OCI-LY7 (cell line): ENCODE results near the gene ADGRD1. TPM values are rescaled to one million over a fixed set of nuclear protein-coding genes. Genes with fewer than 3 reads are reported as not detected.

Experiments used
- BruUV-seq: library from RNA; stranded (reverse); fragments of 400-500 nt; replicated peaks from 2 replicates; lab custom pipeline; 2021; lab: Mats Ljungman, UMichigan
- CTCF ChIA-PET: fragments of 300-600 bp; sonication (Branson Sonifier 250); formaldehyde crosslinking; loops from one replicate; lab custom pipeline; 2022; ENCODE audit warnings: antibody characterized with exemption; ENCODE audit not compliant: unreplicated experiment; lab: Charles Lee
- POLR2A ChIA-PET: fragments of 300-600 bp; sonication (Branson Sonifier 250); formaldehyde crosslinking; loops from one replicate; lab custom pipeline; 2022; ENCODE audit warnings: antibody characterized with exemption; lab: Charles Lee
- DNase-seq: peaks from one replicate; pipeline ENCODE4 v3.0.0-alpha.2; 2015; ENCODE audit warnings: low spot score
- H2AFZ ChIP-seq: fragments of 200-600 bp; sonication (generic), shearing (Covaris generic); 2 replicates; pipeline ENCODE4 v1.6.1; 2014; ENCODE audit warnings: mild to moderate bottlenecking, antibody characterized with exemption, low read length, moderate library complexity
- H3K27ac ChIP-seq: fragments of 200-600 bp; sonication (generic); 2 replicates; pipeline ENCODE4 v1.5.1; 2014; ENCODE audit warnings: mixed run types, low read depth, mild to moderate bottlenecking, moderate library complexity, low read length, inconsistent platforms; ENCODE audit not compliant: poor library complexity, severe bottlenecking
- H3K36me3 ChIP-seq: fragments of 200-600 bp; sonication (generic); 2 replicates; pipeline ENCODE4 v1.6.1; 2014; ENCODE audit warnings: mild to moderate bottlenecking, antibody characterized with exemption, low read length, moderate library complexity, mixed read lengths; ENCODE audit not compliant: insufficient read depth
- H3K4me1 ChIP-seq: fragments of 200-600 bp; sonication (generic); 2 replicates; pipeline ENCODE4 v1.5.1; 2014; ENCODE audit warnings: mild to moderate bottlenecking, low read length; ENCODE audit not compliant: insufficient read depth, poor library complexity, severe bottlenecking
- H3K4me2 ChIP-seq: fragments of 200-600 bp; sonication (generic); 2 replicates; pipeline ENCODE4 v1.6.1; 2014; ENCODE audit warnings: mild to moderate bottlenecking, low read length
- H3K4me3 ChIP-seq: fragments of 200-600 bp; sonication (generic); 2 replicates; pipeline ENCODE4 v1.5.1; 2014; ENCODE audit warnings: mild to moderate bottlenecking, low read depth, low read length; ENCODE audit not compliant: poor library complexity, severe bottlenecking
- H3K79me2 ChIP-seq: fragments of 200-600 bp; sonication (generic); 2 replicates; pipeline ENCODE4 v1.6.1; 2016; ENCODE audit warnings: low read depth, mild to moderate bottlenecking, low read length, moderate library complexity, mixed read lengths; ENCODE audit not compliant: insufficient read depth
- H3K9me2 ChIP-seq: fragments of 200-600 bp; sonication (generic); 2 replicates; pipeline ENCODE4 v1.6.1; 2016; ENCODE audit warnings: mild to moderate bottlenecking, low read length, mixed read lengths; ENCODE audit not compliant: insufficient read depth
- H3K9me3 ChIP-seq: fragments of 200-600 bp; sonication (generic); 2 replicates; pipeline ENCODE4 v1.6.1; 2014; ENCODE audit warnings: mild to moderate bottlenecking, mixed run types, low read length, mixed read lengths
- H4K20me1 ChIP-seq: fragments of 200-600 bp; sonication (generic); 2 replicates; pipeline ENCODE4 v1.6.1; 2014; ENCODE audit warnings: mild to moderate bottlenecking, antibody characterized with exemption, low read length, moderate library complexity, mixed read lengths; ENCODE audit not compliant: insufficient read depth
- CTCF ChIP-seq: fragments of 200-600 bp; sonication (generic); conservative IDR thresholded peaks from 2 replicates; pipeline ENCODE4 v1.5.1; 2014; ENCODE audit warnings: mild to moderate bottlenecking, antibody characterized with exemption, low read length, moderate library complexity, mixed read lengths
- EZH2phosphoT487 ChIP-seq: fragments of 200-600 bp; sonication (generic); IDR thresholded peaks from 2 replicates; pipeline ENCODE4 v1.6.1; 2018; ENCODE audit warnings: low read depth, borderline replicate concordance, mild to moderate bottlenecking, mixed run types, antibody characterized with exemption, low read length, moderate library complexity, mixed read lengths
- intact Hi-C: fragments of 100-400 bp; cut with micrococcal nuclease; formaldehyde crosslinking; loops from one replicate; pipeline ENCODE4 v1.10.0; 2022; ENCODE audit not compliant: unreplicated experiment
- total RNA-seq, 2 experiments: library from RNA; depleted of rRNA in 1 of 2; stranded (reverse); fragments of >200 nt in 1 of 2; shearing (Covaris generic) in 1 of 2; gene quantifications; 2 replicates each; pipeline ENCODE4 v1.2.3, GENCODE V29; 2014 to 2022

Gene ADGRD1
- total RNA-seq, 2 experiments from 2014 or later, result 1.0 to 1.7 TPM

- intact Hi-C loops, result no loop called here
- TF ChIP-seq CTCF (no peak), EZH2phosphoT487 (no peak)
These were observed 29.0 kb downstream of the ADGRD1 start for GRCh38 chr12:130982565-130983225.

GRCh38 chr12:130983328-130984017 is 29.8 kb downstream of the ADGRD1 start:
- H2AFZ ChIP-seq, result no peak overlapping the region; the same call in 1 of the 2 replicates
- H3K4me3 ChIP-seq, result no peak overlapping the region
- peaks cover 52% of the 10 kb centered on the region for H3K4me1 ChIP-seq
- no peak overlapping the region for H3K27ac ChIP-seq
- BruUV-seq, result no TSS peak
- no peaks in the 10 kb centered on the region for H3K9me2 ChIP-seq
- TF ChIP-seq EZH2phosphoT487 (no peak), CTCF (no peak)
- H4K20me1 ChIP-seq, result no peaks in the 10 kb centered on the region
- intact Hi-C loops, result no loop called here
- H3K9me3 ChIP-seq, result no peaks in the 10 kb centered on the region
- ChIA-PET CTCF (no interaction called here), POLR2A (no interaction called here)
- DNase-seq, result no peak
- peak overlapping the region; percentile 77 for H3K4me2 ChIP-seq
- no peaks in the 10 kb centered on the region for H3K79me2 ChIP-seq
- no peaks in the 10 kb centered on the region for H3K36me3 ChIP-seq

More at GRCh38 chr12:130982565-130983225, 29.0 kb downstream of the ADGRD1 start:
- no TSS peak for BruUV-seq
- no peaks in the 10 kb centered on the region for H4K20me1 ChIP-seq
- H3K36me3 ChIP-seq, result no peaks in the 10 kb centered on the region
- peak overlapping the region; percentile 77 for H3K4me2 ChIP-seq
- DNase-seq, result no peak
- ChIA-PET POLR2A (interaction anchor here (1.0 kb wide), 1 partner anchor 9 kb away, joined by 5 read pairs; no protein-coding TSS in a partner anchor), CTCF (no interaction called here)
- peak overlapping the region; percentile 97 for H3K27ac ChIP-seq
- 0 out of 2 replicates have a peak, but pooled peaks cover 4% of the 10 kb centered on the region for H3K79me2 ChIP-seq
- peak overlapping the region; percentile 55 for H3K4me3 ChIP-seq
- no peaks in the 10 kb centered on the region for H3K9me2 ChIP-seq
- peaks cover 59% of the 10 kb centered on the region for H3K4me1 ChIP-seq
- H3K9me3 ChIP-seq, result no peaks in the 10 kb centered on the region
- peak overlapping the region; percentile 71 for H2AFZ ChIP-seq
